ENCODE measurements around the gene STX19.
"Not testable (repeated sequence)": the region's sequence is repeated elsewhere in the genome, so short reads cannot be mapped to it uniquely, and the experiment has no call there.

STX19 gene

GRCh38 chr3:93973131-93974126 lies 55.0 kb downstream of the STX19 start, which contains the start of gene PROS1:
Gene PROS1, minus strand, starts transcription at chr3:93973896. Its CDS starts 147 bp downstream, at chr3:93973749.
- peak; percentile 35 for DNase-seq (ENCODE audit: low read depth)

- no peak for DNase-seq (ENCODE audit: low read depth)
Measured at GRCh38 chr3:93969997-93970396, 58.4 kb downstream of the STX19 start.

DNA sequence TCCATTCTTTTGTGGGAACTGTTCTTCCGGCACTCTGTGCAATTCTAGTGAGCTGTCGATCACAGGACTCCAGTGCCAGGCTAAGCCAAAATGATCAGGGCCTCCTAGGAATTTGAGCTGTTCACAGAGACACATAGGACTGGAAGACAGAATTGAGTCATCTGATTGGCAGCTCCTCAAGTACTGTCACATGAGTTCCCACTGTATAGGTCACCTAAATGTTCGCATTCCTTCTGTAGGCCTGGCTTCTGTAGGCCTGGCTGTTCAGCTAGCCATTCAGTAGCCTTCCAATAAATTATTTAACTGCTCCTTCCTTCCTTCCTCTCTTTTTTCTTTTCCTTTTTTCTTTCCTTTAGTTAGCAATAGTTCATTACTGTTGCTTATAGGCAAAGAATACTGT lies 59.0 kb downstream of the STX19 start:
- DNase-seq (ENCODE audit: low read depth): no peak

GRCh38 chr3:93965106-93965505 lies 63.3 kb downstream of the STX19 start:
- DNase-seq (ENCODE audit: low read depth): not testable (repeated sequence)
